ENCODE data around the gene PRKAB1. TPM values are rescaled to one million over a fixed set of nuclear protein-coding genes. Genes with fewer than 3 reads are reported as not detected.

The PRKAB1 gene
- total RNA-seq, 1 experiment from 2014 or later, result 34.1 TPM

GRCh38 chr12:119672194-119672593 lies 4.3 kb downstream of the PRKAB1 start:
- Histone ChIP-seq H3K4me3 (ENCODE audit: low read depth, low read length, poor library complexity, severe bottlenecking) (no peak overlapping the region), H3K27me3 (replicated peaks; ENCODE audit: insufficient read depth, low read depth, low read length, poor library complexity) (no peaks in the 10 kb centered on the region), H3K4me1 (ENCODE audit: insufficient read depth, low read length, poor library complexity, severe bottlenecking) (peaks cover 1% of the 10 kb centered on the region), H3K9me3 (ENCODE audit: low read depth, low read length, poor library complexity, severe bottlenecking) (no peaks in the 10 kb centered on the region), H3K27ac (ENCODE audit: low read depth, low read length, poor library complexity, severe bottlenecking) (no peak overlapping the region), H3K36me3 (ENCODE audit: insufficient read depth, low read length, poor library complexity, severe bottlenecking) (peaks cover 57% of the 10 kb centered on the region)
- no peak for DNase-seq (ENCODE audit: low spot score)
- no TSS peak for BruUV-seq (replicated peaks)
- TF ChIP-seq CTCF (conservative IDR thresholded peaks at IDR 0.05; ENCODE audit: low read depth, low read length), result no peak
- no peak for TF ChIP-seq EZH2 (IDR thresholded peaks at IDR 0.05; ENCODE audit: borderline replicate concordance, low read depth, low read length, poor library complexity, severe bottlenecking)
- CTCF ChIA-PET, result no interaction called here
- POLR2A ChIA-PET (ENCODE audit: low non-redundant PET), result no interaction called here
- intact Hi-C loops (cut with micrococcal nuclease; ENCODE audit: unreplicated experiment), result no loop called here

- intact Hi-C loops (cut with micrococcal nuclease; ENCODE audit: unreplicated experiment), result no loop called here
- Histone ChIP-seq H3K4me3 (ENCODE audit: low read depth, low read length, poor library complexity, severe bottlenecking) (no peak overlapping the region), H3K27ac (ENCODE audit: low read depth, low read length, poor library complexity, severe bottlenecking) (no peak overlapping the region), H3K4me1 (ENCODE audit: insufficient read depth, low read length, poor library complexity, severe bottlenecking) (no peaks in the 10 kb centered on the region), H3K9me3 (ENCODE audit: low read depth, low read length, poor library complexity, severe bottlenecking) (no peaks in the 10 kb centered on the region), H3K36me3 (ENCODE audit: insufficient read depth, low read length, poor library complexity, severe bottlenecking) (peaks cover 68% of the 10 kb centered on the region), H3K27me3 (replicated peaks; ENCODE audit: insufficient read depth, low read depth, low read length, poor library complexity) (no peaks in the 10 kb centered on the region)
- no peak for DNase-seq (ENCODE audit: low spot score)
- CTCF ChIA-PET, result no interaction called here
- no peak for TF ChIP-seq CTCF (conservative IDR thresholded peaks at IDR 0.05; ENCODE audit: low read depth, low read length)
- TF ChIP-seq EZH2 (IDR thresholded peaks at IDR 0.05; ENCODE audit: borderline replicate concordance, low read depth, low read length, poor library complexity, severe bottlenecking), result no peak
- BruUV-seq (replicated peaks), result no TSS peak
- POLR2A ChIA-PET (ENCODE audit: low non-redundant PET), result no interaction called here
Measured at GRCh38 chr12:119673634-119674033, 5.7 kb downstream of the PRKAB1 start.

GRCh38 chr12:119674560-119674959 lies 6.6 kb downstream of the PRKAB1 start:
- no TSS peak for BruUV-seq (replicated peaks)
- intact Hi-C loops (cut with micrococcal nuclease; ENCODE audit: unreplicated experiment), result no loop called here
- POLR2A ChIA-PET (ENCODE audit: low non-redundant PET), result no interaction called here

More at GRCh38 chr12:119674560-119674959, 6.6 kb downstream of the PRKAB1 start:
- DNase-seq (ENCODE audit: low spot score), result no peak
- Histone ChIP-seq H3K4me3 (ENCODE audit: low read depth, low read length, poor library complexity, severe bottlenecking) (no peak overlapping the region), H3K36me3 (ENCODE audit: insufficient read depth, low read length, poor library complexity, severe bottlenecking) (peaks cover 77% of the 10 kb centered on the region), H3K9me3 (ENCODE audit: low read depth, low read length, poor library complexity, severe bottlenecking) (no peaks in the 10 kb centered on the region), H3K4me1 (ENCODE audit: insufficient read depth, low read length, poor library complexity, severe bottlenecking) (no peaks in the 10 kb centered on the region), H3K27me3 (replicated peaks; ENCODE audit: insufficient read depth, low read depth, low read length, poor library complexity) (no peaks in the 10 kb centered on the region), H3K27ac (ENCODE audit: low read depth, low read length, poor library complexity, severe bottlenecking) (no peak overlapping the region)
- TF ChIP-seq CTCF (conservative IDR thresholded peaks at IDR 0.05; ENCODE audit: low read depth, low read length) (no peak), EZH2 (IDR thresholded peaks at IDR 0.05; ENCODE audit: borderline replicate concordance, low read depth, low read length, poor library complexity, severe bottlenecking) (no peak)
- CTCF ChIA-PET, result no interaction called here
